Measurements from ENCODE around the gene CA9.

DNA sequence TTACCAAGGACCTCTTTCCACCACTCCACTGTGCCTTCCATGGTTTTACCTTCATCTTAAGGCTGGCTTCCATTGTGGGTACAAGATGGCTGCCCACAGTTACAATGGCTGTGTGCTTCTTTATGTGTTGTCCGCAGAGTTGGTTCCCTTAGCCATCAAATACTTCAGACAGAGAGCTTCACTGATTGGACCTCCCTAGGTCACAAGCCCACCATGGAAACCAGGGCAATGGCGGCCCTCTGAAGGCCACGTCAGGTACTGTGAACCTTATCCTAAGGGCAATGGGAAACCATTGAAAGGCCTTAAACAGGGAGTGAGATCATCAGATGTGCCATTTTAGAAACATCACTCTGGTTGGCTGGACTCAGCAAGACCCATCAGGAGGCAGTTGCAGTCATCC is 5.8 kb upstream of the CA9 start:
- no peak for TF ChIP-seq POLR2A (IDR thresholded peaks at IDR 0.05)
- no peak for TF ChIP-seq CTCF (IDR thresholded peaks at IDR 0.05)
